HG03095 (cell line): ENCODE data around the gene RFPL1.

Experiments used
- ATAC-seq: cut with Tn5 transposase; IDR thresholded peaks from one replicate; pipeline ENCODE4 v1.9.1; 2021; ENCODE audit warnings: moderate library complexity; ENCODE audit not compliant: unreplicated experiment

The RFPL1 gene

DNA sequence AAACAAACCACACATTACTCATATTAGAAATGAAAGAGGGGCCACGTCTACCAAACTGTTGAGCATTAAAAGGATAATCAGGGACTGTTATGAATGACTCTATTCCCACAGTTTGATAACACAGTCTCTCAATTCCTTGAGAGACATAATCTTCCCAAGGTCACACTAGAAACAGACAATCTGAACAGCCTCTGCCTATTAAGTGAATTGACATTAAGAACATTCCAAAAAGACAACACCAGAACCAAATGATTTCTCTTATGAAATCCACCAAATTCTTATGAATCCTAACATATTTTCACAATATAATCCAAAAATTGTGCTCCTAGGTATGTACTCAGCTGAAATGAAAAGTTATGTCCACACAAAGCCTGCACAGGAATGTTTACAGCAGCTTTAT lies 4.6 kb downstream of the RFPL1 start:
- ATAC-seq = no peak

DNA sequence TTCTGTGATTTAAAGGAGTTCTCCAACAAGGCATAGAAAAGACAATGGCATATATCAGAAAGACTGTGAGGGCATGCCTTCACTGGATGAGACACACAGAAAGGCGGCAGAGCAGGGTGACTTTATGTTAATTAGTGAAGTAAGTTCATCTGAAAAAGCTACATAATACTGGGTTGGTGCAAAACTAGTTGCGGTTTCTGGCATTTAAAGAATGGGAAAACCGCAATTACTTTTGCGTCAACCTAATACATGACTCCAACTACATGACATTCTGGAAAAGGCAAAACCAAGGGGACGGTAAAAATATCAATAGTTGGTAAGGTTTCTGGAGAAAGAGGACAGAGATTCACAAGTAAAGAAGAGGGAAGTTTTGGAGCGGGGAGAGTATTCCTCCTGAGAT lies 5.1 kb downstream of the RFPL1 start:
- ATAC-seq = no peak

DNA sequence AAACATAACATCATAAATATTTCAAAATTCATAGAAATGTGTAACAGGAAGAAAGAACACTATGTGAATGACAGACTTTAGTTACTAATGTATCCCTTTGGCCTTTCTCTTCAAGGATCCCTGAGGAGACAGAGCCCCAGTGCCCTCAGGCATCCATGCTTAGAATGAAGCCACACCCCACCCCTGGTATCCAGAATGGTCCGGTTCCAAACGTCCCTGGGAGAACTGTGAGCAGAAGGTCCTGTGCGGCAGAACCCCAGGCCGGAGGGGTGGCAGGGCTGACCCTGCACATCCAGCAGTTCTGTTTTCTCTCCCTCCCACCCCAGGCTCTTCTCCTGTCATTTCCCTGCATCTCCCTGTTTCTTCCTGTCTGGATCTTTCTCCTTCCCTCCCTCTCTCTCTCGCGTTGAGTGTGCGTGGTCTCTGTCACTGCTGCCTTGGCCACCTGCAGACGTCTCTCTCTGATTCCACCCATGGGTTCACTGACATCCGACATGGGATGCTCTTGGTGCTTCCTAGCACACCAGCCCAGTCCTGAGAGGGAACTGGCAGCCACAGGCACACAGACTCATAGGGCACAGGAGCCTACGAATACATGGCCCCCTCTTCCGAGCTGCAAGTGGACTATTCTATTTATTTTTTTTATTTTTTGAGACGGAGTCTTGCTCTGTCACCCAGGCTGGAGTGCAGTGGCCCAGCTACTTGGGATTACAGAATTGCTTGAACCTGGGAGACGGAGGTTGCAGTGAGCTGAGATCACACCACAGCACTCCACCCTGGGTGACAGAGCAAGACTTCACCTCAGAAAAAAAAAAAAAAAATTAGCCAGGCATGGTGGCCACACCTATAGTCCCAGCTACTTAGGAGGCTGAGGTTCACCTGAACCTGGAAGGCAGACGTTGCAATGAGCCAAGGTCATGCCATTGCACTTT lies 5.7 kb downstream of the RFPL1 start:
- no peak for ATAC-seq

DNA sequence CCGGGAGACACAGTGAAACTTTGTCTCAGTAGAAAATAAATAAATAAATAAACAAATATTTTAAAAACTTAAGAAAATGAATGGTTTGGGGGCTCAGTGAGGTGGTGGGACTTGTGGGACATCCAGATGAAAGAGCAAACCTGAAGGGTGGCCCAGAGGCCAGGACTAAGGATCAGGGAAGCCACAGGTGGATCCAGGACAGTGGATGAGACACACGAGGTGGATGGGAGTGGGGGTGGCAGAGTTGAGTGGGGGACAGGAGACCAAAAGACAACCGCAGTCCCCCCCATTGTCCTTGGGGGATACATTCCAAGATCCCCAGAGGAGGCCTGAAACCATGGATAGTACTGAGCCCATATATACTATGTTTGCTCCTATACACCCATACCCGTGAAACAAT lies 7.1 kb downstream of the RFPL1 start:
- no peak for ATAC-seq

DNA sequence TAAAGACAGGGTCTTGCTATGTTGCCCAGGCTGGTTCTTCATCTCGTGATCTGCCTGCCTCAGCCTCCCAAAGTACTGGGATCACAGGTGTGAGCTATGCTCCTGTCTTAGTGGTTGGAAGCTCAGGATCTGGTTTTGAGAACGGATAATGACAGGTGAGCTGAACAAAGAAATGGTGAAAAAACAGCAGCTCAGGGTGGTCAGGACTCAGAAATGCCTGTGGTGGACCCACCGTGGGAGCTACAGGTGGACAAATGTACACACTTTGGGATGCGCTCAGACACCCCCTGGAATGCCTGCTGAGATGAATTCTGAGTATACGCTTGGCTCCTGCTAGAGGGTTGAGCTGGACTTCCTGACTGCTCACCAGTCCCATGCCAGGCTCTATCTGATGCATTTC lies 9.5 kb downstream of the RFPL1 start:
- ATAC-seq = no peak

DNA sequence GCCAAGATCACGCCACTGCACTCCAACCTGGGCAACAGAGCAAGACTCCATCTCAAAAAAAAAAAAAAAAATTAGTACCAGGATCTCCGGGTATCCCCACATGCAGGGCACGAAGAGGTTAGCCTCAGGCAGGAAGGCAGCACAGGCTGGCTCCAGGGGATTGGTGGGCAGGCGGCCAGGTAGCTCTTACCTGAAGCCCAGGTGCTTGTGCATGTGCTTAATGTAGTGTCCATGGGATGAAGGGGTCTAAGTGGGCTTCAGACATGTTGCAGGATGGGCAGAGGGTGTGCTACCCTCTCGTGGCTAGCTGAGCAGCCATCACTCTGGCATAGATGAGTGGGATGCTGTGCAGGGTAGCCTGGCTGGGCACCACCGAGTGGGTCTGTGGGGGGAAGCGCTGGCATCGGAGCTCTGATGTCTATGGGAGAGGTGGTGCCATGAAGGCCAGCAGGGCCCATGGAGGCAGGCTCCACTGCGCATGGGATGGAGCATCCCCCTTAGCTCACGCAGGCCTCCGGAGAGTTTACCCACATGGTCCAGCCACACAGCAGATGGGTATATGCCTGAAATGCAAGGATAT lies 11.0 kb downstream of the RFPL1 start:
- ATAC-seq = no peak

DNA sequence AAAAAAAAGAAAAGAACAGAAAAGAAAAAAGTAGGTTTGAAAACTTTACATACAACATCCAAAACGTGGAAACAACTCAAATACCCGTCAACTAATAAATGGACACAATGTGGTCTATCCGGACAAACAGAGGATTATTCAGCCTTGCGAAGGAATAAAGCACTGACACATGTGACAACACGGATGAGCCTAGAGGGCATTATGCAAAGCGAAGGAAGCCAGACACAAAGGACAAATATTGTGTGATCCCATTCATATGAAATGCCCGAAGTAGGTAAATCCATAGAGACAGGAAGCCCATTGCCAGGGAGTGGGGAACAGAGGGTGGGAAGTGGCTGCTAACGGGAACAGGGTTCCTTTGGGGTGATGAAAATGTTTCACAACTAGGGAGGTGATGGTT lies 11.8 kb downstream of the RFPL1 start:
- ATAC-seq = no peak

DNA sequence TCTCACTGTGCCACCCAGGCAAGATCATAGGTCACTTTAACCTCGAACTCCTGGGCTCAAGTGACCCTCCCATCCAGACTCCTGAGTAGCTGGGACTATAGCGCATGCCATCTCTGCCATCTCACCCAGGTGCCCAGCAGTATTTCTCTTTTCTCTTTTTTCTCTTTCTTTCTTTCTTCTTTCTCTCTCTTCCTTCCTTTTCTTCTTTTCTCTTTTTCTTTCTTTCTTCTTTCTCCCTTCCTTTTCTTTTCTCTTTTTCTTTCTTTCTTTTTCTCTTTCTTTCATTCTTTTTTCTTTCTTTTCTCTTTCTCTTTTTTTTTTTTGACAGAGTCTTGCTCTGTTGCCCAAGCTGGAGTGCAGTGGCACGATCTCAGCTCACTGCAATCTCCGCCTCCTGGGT lies 13.5 kb downstream of the RFPL1 start:
- ATAC-seq = no peak

DNA sequence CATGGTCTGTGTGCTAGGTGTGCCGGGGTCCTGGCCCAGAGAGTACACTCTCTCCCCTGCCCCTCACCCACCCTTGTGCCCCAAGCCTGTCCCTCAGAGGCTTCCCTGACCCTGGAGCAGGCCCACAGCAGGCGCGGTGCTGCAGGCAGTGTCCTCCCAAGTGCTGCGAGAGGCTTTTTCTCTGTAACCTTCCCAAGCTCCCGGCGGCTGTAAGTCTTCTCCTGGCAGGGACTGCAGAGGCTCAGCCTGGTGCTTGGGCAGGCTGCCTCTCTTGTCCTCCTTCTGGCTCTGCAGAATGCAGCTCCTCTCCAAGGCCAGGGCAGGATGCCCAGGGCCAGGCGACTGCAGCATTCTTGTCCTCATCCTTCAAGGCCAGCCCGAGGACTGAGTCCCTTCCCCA lies 15.9 kb downstream of the RFPL1 start:
- no peak for ATAC-seq

DNA sequence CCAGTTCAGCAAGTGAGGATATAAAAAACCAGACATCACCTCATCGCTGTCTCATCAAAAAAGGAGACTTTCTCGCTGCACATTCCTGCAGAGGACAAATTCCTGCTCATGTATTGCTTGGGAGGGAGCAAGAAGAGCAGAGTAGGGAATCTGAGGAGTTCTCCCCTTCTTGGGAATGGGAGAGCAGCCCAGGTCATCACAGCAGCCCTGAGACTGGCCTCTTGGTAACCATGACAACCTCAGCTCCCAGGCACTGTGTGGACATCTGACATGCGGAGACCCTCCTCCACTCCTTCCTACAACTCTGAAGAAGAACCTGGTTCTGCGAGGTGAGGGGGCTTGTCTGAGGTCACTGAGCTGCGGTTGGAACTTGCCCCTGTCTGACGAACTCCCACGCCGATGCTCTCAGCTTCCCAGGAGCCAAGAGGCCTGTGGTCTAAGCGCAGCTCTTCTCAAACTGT lies 17.9 kb downstream of the RFPL1 start:
- no peak for ATAC-seq

DNA sequence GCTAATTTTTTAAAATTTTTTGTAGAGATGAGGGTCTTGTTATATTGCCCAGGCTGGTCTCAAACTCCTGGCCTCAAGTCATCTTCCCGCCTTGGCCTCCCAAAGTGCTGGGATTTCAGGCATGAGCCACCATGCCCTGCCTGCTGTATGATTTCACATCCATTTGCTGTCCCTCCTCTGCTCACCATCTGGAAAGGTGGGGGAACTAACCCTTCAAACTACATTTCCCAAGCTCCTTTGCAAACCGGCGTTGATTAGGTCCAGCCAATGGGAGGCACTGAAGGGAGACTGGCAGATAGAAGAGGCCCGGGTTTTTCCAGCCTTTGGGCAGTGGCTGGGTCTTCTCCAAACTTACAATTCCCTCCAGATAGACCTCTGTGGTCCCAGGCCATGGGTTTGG lies 19.3 kb downstream of the RFPL1 start:
- no peak for ATAC-seq

DNA sequence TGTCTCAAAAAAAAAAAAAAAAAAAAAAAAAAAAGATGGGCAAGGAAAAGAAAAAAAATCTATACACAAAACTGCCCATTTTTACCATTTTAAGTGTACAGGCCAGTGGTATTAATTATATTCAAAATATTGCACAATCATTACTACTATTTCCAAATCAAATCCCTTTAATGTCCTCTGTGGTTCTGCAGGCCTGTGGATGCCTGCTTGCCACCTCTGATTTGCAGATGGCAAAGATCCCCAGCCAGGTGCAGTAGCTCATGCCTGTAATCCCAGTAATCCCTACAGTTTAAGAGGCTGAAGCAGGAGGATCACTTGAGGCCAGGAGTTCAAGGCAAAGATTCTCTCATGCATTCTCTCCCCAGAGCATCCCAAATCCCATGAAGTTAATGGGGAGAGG lies 20.2 kb downstream of the RFPL1 start:
- no peak for ATAC-seq

DNA sequence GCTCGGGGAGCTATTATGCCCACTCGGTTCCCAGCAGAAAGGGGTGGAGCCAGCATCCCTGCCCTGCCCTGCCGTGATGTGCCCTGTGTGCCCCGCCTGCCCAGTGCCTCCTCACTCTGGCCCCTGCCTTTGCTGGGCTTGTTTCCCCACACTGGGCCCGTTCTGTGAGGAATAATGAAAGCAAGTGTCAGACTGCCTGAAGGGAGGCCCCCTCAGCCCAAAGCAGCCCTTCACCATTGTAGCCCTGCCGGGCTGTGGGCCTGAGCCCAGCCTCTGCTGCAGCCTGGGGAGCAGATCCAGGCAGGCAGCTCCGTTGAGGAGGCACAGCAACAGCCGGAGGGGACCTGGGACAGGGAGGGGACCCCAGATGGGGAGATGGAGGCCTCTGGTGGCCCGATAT lies 21.4 kb downstream of the RFPL1 start:
- ATAC-seq = no peak

DNA sequence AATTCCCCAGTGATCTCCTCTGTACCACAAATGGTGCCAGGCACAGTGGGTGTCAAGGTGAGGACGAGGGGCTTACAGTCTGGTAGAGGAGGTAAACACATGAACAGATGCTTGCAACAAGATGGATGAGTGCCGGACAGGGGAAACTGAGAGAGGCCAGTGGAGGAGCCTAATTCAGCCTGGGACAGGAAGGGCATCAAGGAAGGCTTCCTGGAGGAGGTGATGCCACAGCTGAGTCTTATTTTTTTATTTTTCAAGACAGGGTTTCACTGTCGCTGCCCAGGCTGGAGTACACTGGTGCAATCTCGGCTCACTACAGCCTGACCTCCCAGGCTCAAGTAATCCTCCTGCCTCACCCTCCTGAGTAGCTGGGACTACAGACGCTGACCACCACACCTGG lies 22.9 kb downstream of the RFPL1 start:
- no peak for ATAC-seq

DNA sequence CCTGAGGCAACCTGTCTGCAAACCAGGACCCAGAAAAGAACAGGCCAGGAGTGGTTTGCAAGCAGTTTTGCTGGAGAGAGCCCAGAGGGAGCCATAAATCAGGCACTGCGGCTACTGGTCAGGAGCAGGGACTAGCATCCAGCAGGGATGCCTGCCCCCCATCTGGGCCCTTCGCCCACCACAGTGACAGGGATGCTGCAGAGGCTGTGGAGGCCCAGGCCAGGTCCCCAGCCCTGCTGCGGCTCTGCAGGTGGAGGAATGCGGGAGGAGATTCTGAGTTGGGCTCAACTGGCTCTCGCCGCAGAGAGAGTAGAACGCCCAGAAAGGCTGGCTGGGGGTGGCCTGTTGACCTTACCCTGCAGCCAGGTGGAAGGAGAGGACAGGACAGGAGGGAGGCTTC lies 25.2 kb downstream of the RFPL1 start:
- no peak for ATAC-seq

DNA sequence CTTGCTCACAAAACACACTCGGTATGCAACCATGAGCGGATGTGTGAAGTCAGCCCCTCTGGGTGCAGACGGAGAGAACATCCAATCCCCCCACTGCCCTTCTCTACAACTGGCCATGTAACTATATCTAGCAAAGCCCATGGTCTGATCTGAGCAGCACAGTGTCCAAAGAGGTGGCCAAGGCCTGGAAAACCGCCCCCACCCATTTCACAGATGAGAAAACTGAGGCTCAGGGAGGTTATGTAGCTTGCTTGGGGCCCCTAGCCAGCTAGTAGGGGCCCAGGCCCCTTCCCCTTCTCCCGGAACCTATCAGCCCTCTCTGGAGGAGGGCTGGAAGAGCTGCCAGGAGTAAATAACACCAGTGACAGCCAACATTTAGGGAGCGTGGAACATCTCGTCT lies 26.2 kb downstream of the RFPL1 start:
- no peak for ATAC-seq

DNA sequence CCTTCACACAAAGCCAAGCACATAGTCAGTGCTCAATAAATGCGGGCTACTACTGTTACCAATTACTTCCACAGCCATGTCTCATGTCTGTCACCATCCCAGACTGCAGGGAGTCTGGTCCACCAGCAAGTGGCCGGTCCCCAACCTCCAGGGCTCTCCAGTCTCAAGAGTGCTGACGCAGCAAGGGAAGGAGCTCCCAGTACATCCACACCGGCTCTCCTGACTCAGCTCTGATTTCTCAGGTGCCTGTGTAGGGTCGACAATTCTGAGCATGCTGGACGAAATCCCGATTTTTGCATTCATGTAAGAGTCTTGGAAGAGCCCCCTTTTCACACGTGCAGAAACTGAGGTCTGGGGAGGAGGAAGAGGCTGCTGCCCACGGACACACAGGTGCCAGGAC lies 31.4 kb downstream of the RFPL1 start:
- no peak for ATAC-seq

DNA sequence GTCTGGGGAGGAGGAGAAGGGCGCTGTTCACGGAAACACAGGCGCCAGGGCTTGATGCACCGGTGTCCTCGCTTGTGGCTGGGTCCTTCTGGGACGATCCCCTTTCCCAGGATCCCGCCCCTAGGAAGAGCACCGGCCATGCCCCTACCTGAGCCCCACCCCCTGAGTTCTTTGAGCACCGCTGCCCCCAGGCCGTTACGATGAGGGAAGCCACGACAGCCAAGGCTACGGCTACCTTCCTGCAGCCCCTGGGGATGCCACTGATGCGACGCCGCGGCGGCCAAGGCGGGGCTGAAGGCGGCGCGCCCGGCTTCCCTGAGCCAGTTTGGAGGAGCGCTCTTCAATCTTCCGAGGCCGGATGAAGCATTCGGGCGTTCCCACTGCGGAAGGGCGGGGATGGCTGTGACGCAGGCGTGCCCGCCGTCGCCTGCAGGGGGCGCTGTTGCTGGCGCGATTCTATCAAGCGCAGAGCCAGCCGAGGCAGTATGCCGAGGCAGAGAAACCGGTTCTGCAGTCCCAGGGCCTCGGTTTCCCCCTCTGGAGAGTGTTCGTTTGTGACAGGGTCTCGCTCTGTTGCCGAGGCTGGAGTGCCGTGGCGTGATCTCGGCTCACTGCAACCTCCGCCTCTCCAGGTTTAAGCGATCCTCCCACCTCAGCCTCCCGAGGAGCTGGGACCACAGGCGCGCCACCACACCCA lies 31.9 kb downstream of the RFPL1 start:
- no peak for ATAC-seq

DNA sequence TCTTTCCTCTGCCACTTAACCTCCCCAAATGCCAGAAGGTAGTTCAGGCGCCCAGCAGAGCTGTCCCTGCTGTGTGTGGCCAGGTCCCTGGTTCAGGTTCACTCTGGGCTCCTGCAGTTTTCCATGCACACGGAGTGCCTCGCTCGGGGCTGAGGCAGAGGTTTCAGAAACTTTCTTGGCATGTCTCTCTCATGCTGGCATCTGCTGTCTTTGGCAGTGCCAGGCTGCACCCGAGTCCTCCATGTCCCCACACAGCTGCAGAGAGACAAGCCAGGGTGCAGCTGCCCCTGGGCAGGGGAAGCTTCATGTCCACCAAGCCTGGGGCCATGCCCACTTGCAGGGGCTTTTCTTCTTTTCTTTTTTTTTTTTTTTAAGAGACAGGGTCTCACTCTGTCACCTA lies 34.6 kb downstream of the RFPL1 start:
- no peak for ATAC-seq

DNA sequence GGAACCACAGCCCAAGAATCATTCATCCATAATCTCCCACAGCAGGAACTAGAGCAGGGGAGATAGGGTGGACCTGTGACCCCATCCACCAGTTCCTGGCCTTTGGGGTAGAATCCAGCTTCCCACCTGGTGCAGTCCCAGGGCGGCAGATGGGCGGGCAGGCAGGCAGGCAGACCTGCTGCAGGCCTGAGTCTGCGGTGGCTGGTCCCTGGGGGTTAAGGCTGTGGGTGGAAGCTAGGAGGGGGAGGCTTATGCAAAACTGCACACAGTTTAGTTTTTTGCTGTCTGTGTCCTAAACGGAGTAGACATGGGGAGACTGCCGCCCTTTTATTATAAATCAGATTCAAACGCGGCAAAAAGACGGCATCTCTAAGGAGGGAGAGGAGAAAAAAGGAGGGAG lies 37.2 kb downstream of the RFPL1 start:
- ATAC-seq = no peak

DNA sequence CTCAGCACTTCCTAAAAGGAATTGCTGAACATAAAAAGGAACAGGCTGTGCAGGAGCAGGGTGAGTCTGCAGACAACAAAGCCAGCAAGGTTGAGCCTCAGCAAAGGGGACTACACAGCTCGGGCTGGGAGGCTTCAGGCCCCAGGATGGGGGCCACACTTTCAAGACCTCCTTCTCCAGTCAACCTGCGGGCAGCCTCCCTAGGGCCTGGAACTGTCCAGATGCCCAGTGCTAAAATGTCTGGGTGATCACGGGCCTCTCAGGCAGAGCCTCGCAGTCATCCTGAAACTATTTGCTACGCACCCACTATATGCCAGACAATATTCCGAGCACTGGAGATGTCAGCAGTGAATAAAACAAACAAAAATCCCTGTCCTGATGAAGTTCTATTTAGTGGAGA lies 37.7 kb downstream of the RFPL1 start:
- no peak for ATAC-seq

DNA sequence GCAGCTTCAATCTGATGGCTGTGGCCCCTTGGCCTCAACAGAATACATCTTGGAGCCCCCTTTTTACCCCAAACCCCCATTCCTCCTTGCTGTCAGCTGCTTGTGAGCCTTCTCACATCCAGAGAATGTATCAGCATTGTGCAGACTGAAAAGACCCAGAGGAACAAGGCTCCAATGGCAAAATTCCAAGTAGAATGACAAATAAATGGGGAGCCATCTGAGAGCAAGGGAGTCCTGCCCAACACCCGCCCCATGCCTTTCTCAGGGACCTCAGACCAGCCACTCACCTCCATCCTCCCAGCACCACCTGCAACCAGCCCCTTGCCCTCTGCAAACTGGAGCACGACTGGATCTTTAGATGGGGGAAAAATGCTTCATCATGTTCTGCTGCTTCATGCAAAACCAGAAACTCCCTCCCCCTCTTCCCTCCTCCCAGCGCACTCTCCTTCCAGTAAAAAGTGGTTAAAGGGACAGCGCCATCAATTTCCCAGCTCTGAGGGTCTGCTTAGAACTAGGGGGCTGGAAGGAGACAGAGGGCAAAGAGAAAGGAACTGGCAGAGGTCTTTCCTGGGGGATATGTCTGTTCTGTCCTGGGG lies 39.4 kb downstream of the RFPL1 start:
- ATAC-seq = no peak
